ENCODE data around the gene HADHA.

Gene HADHA

GRCh38 chr2:26197516-26197915, 46.9 kb downstream of the HADHA start:
- H3K27ac ChIP-seq (replicated peaks) = no peak overlapping the region
- no peak for DNase-seq (ENCODE audit: low read depth in 1 of 2, low spot score in 1 of 2)
- no peaks in the 10 kb centered on the region for H3K27me3 ChIP-seq (ENCODE audit: insufficient read depth, poor library complexity, severe bottlenecking)
- no peak overlapping the region for H3K4me3 ChIP-seq (replicated peaks; ENCODE audit: insufficient read depth, low read length)
- no peak for TF ChIP-seq REST (IDR thresholded peaks at IDR 0.05; ENCODE audit: insufficient replicate concordance, low read depth)
- TF ChIP-seq GABPA (IDR thresholded peaks at IDR 0.05; ENCODE audit: low read depth) = no peak
- TF ChIP-seq SPI1 (IDR thresholded peaks at IDR 0.05; ENCODE audit: borderline replicate concordance, low read depth) = no peak
- TF ChIP-seq POLR2AphosphoS5 (IDR thresholded peaks at IDR 0.05; ENCODE audit: low read depth) = no peak
- TF ChIP-seq, protein P1, sequence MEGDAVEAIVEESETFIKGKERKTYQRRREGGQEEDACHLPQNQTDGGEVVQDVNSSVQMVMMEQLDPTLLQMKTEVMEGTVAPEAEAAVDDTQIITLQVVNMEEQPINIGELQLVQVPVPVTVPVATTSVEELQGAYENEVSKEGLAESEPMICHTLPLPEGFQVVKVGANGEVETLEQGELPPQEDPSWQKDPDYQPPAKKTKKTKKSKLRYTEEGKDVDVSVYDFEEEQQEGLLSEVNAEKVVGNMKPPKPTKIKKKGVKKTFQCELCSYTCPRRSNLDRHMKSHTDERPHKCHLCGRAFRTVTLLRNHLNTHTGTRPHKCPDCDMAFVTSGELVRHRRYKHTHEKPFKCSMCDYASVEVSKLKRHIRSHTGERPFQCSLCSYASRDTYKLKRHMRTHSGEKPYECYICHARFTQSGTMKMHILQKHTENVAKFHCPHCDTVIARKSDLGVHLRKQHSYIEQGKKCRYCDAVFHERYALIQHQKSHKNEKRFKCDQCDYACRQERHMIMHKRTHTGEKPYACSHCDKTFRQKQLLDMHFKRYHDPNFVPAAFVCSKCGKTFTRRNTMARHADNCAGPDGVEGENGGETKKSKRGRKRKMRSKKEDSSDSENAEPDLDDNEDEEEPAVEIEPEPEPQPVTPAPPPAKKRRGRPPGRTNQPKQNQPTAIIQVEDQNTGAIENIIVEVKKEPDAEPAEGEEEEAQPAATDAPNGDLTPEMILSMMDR (IDR thresholded peaks at IDR 0.05; ENCODE audit: insufficient read depth, low read length) = no peak

- DNase-seq (ENCODE audit: low read depth in 1 of 2, low spot score in 1 of 2) = no peak
- TF ChIP-seq, protein P1 (IDR thresholded peaks at IDR 0.05; ENCODE audit: insufficient read depth, low read length) = no peak
- TF ChIP-seq POLR2AphosphoS5 (IDR thresholded peaks at IDR 0.05; ENCODE audit: low read depth) (no peak), SPI1 (IDR thresholded peaks at IDR 0.05; ENCODE audit: borderline replicate concordance, low read depth) (peak; percentile 76), REST (IDR thresholded peaks at IDR 0.05; ENCODE audit: insufficient replicate concordance, low read depth) (no peak), GABPA (IDR thresholded peaks at IDR 0.05; ENCODE audit: low read depth) (no peak)
- Histone ChIP-seq H3K27me3 (ENCODE audit: insufficient read depth, poor library complexity, severe bottlenecking) (no peaks in the 10 kb centered on the region), H3K4me3 (replicated peaks; ENCODE audit: insufficient read depth, low read length) (no peak overlapping the region), H3K27ac (replicated peaks) (no peak overlapping the region)
Measured at GRCh38 chr2:26196683-26197418, 47.6 kb downstream of the HADHA start.

GRCh38 chr2:26195040-26195984, 49.1 kb downstream of the HADHA start:
- Histone ChIP-seq H3K4me3 (replicated peaks; ENCODE audit: insufficient read depth, low read length) (no peak overlapping the region), H3K27ac (replicated peaks) (no peak overlapping the region), H3K27me3 (ENCODE audit: insufficient read depth, poor library complexity, severe bottlenecking) (no peaks in the 10 kb centered on the region)
- no peak for DNase-seq (ENCODE audit: low read depth in 1 of 2, low spot score in 1 of 2)
- no peak for TF ChIP-seq REST (IDR thresholded peaks at IDR 0.05; ENCODE audit: insufficient replicate concordance, low read depth)
- TF ChIP-seq POLR2AphosphoS5 (IDR thresholded peaks at IDR 0.05; ENCODE audit: low read depth) = no peak
- TF ChIP-seq GABPA (IDR thresholded peaks at IDR 0.05; ENCODE audit: low read depth) = no peak
- TF ChIP-seq SPI1 (IDR thresholded peaks at IDR 0.05; ENCODE audit: borderline replicate concordance, low read depth) = no peak
- TF ChIP-seq, protein P1 (IDR thresholded peaks at IDR 0.05; ENCODE audit: insufficient read depth, low read length) = no peak

Data from HL-60 (cell line).